NCI-H345 (cell line): ENCODE results near the gene ZFX.

Source experiments
- DNase-seq: peaks from one replicate; lab custom pipeline; 2025; lab: John Stamatoyannopoulos, UW

Gene ZFX

GRCh38 chrX:24241822-24242648, 92.5 kb downstream of the ZFX start:
- DNase-seq, result peak; percentile 50

- DNase-seq, result no peak
Measured at GRCh38 chrX:24242649-24243175, 93.2 kb downstream of the ZFX start.

DNA sequence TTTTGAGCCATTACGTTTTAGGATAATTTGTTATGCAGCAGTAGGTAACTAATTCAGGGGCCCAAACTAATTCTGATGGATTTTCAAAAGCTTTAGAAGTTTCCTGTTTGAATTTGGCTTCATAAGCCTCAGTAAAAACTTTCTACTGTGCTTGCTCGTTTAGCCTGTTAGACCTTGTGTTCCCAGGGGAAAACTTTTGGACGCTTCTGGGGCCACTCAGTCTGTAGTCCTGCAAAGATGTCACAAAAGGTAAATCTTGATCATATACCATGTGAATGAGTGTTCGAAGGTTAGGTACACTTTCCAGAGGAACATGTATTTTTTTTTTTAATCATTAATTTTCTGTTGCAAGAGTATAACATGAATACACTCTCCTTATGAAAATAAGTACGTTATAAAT, 93.7 kb downstream of the ZFX start:
- DNase-seq, result no peak

GRCh38 chrX:24243692-24244091, 94.2 kb downstream of the ZFX start:
- DNase-seq, result no peak

GRCh38 chrX:24245202-24245601, 95.7 kb downstream of the ZFX start:
- no peak for DNase-seq

DNA sequence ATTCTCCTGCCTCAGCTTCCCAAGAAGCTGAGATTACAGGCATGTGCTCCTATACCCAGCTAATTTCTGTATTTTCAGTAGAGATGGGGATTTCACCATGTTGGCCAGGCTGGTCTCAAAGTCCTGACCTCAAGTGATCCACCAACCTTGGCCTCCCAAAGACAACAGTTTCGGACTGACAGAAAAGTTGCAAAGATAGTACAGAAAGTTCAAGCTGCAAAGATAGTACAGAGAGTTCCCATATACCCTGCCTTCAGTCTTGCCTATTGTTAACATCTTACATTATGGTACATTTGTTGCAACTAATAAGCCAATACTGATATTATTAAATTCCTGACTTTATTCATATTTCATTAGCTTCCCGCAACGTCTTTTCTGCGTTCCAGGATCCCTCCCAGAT, 98.5 kb downstream of the ZFX start:
- DNase-seq, result no peak

GRCh38 chrX:24253030-24253429, 103.5 kb downstream of the ZFX start:
- no peak for DNase-seq

DNA sequence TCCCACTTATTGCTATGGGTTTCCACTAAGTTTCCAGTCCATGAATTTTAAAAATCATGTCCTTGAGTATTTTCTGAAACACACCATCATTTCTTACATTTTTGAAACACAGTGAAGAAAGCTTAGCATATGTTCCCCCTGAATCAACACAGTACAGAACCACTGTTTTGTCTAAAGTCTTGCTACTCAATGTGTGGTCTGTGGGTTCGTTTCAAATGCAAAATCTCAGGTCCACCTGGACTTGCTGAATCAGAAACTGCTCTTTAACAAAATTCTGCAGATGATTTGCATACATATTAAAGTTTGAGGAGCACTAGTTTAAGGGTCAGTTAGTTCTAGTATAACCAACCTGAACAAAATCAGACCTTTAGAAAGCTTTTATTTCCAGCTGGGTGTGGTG, 103.9 kb downstream of the ZFX start:
- DNase-seq, result no peak

GRCh38 chrX:24257011-24257410, 107.5 kb downstream of the ZFX start:
- DNase-seq, result no peak

DNA sequence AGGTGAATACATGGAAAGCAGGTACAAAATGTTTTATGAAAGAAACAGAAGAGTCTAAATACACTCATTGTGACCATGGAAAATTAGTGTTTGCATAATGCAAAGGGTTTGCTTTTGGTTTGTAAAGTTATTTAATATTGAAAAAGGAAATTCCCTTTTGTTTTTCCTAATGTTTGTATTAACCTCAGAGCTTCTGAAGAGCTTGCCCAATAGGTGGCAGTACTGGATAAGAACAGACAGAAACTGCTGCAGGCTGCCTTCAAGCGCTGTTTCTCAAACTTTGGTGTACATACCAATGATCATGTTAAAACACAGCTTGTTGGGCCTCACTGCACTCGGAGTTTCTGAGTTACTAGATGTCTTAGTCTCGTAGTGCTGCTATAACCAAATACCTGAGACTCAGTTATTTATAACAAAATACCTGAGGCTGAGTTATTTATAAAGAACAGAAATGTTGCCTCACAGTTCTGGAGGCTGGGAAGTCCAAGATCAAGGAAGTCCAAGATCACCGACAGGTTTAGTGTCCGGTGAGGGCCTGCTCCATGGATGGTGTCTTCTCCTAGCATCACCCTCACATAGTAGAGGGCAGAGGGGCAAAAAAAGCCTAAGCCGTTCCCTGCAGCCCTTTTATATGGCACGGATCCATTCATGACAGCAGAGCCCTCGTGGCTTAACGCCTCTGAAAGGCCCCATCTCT, 110.2 kb downstream of the ZFX start:
- DNase-seq, result peak; percentile 40

- DNase-seq, result no peak
Measured at GRCh38 chrX:24260842-24261550, 111.5 kb downstream of the ZFX start.

DNA sequence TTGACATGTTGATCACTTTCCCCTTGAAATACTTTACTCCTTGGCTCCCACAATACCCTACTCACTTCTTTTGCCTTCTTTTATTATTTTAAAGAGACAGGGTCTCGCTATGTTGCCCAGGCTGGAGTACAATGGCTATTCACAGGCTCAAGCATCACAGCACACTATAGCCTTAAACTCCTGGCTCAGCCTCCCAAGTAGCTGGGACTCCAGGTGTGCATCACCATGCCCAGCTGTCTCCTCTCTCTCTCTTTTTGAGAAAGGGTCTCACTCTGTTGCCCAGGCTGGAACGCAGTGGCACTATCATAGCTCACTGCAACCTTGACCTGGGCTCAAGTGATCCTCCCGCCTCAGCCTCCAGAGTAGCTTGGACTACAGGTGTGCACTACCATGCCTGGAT, 112.8 kb downstream of the ZFX start:
- DNase-seq, result no peak

DNA sequence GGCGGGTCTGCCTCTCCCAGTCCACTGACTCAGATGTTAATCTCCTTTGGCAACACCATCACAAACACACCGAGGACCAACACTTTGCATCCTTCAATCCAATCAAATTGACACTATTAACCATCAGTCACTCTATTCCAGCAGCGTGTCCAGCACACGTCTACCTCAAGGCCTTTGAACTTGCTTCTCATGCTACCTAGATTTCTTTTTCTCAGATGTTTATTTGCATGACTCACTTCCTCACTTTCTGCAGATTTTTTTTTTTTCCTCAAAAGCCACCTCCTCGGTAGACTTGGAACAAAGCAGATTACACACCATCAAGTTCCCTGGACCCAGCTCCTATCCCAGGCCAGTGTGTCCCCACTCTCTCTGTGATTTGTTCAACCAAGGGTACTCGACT, 114.9 kb downstream of the ZFX start:
- DNase-seq, result no peak
